Measurements from ENCODE around the gene AHRR.

Gene AHRR

GRCh38 chr5:455806-456205 is 134.3 kb downstream of the AHRR start:
- H3K9ac ChIP-seq (ENCODE audit: low read depth, low read length), result no peak overlapping the region
- peaks cover 67% of the 10 kb centered on the region for H3K36me3 ChIP-seq (ENCODE audit: control insufficient read depth, insufficient read depth, low read length)
- H3K27ac ChIP-seq (ENCODE audit: low read depth, low read length), result no peak overlapping the region
- H3K4me1 ChIP-seq (ENCODE audit: control insufficient read depth, insufficient read depth, low read length), result peaks cover 10% of the 10 kb centered on the region
- H3K4me3 ChIP-seq (ENCODE audit: low read depth, low read length), result no peak overlapping the region
- H3K27me3 ChIP-seq (ENCODE audit: control insufficient read depth, insufficient read depth, low read length), result no peaks in the 10 kb centered on the region
- H3K9me3 ChIP-seq (ENCODE audit: control insufficient read depth, insufficient read depth, low read length), result no peaks in the 10 kb centered on the region

GRCh38 chr5:456351-457194 is 135.1 kb downstream of the AHRR start:
- Histone ChIP-seq H3K9ac (ENCODE audit: low read depth, low read length) (no peak overlapping the region), H3K27ac (ENCODE audit: low read depth, low read length) (no peak overlapping the region), H3K4me3 (ENCODE audit: low read depth, low read length) (no peak overlapping the region), H3K36me3 (ENCODE audit: control insufficient read depth, insufficient read depth, low read length) (peaks cover 65% of the 10 kb centered on the region), H3K27me3 (ENCODE audit: control insufficient read depth, insufficient read depth, low read length) (no peaks in the 10 kb centered on the region), H3K9me3 (ENCODE audit: control insufficient read depth, insufficient read depth, low read length) (no peaks in the 10 kb centered on the region), H3K4me1 (ENCODE audit: control insufficient read depth, insufficient read depth, low read length) (peaks cover 10% of the 10 kb centered on the region)

GRCh38 chr5:457195-457961 is 135.9 kb downstream of the AHRR start:
- peaks cover 10% of the 10 kb centered on the region for H3K4me1 ChIP-seq (ENCODE audit: control insufficient read depth, insufficient read depth, low read length)
- H3K9ac ChIP-seq (ENCODE audit: low read depth, low read length), result no peak overlapping the region
- H3K27ac ChIP-seq (ENCODE audit: low read depth, low read length), result no peak overlapping the region
- no peaks in the 10 kb centered on the region for H3K9me3 ChIP-seq (ENCODE audit: control insufficient read depth, insufficient read depth, low read length)
- H3K4me3 ChIP-seq (ENCODE audit: low read depth, low read length), result no peak overlapping the region
- peaks cover 67% of the 10 kb centered on the region for H3K36me3 ChIP-seq (ENCODE audit: control insufficient read depth, insufficient read depth, low read length)
- no peaks in the 10 kb centered on the region for H3K27me3 ChIP-seq (ENCODE audit: control insufficient read depth, insufficient read depth, low read length)

- H3K27ac ChIP-seq (ENCODE audit: low read depth, low read length), result no peak overlapping the region
- no peaks in the 10 kb centered on the region for H3K27me3 ChIP-seq (ENCODE audit: control insufficient read depth, insufficient read depth, low read length)
- H3K9me3 ChIP-seq (ENCODE audit: control insufficient read depth, insufficient read depth, low read length), result no peaks in the 10 kb centered on the region
- no peak overlapping the region for H3K4me3 ChIP-seq (ENCODE audit: low read depth, low read length)
- peaks cover 66% of the 10 kb centered on the region for H3K36me3 ChIP-seq (ENCODE audit: control insufficient read depth, insufficient read depth, low read length)
- peaks cover 10% of the 10 kb centered on the region for H3K4me1 ChIP-seq (ENCODE audit: control insufficient read depth, insufficient read depth, low read length)
- H3K9ac ChIP-seq (ENCODE audit: low read depth, low read length), result no peak overlapping the region
Observed at GRCh38 chr5:458547-459353, 137.2 kb downstream of the AHRR start.

- H3K9me3 ChIP-seq (ENCODE audit: control insufficient read depth, insufficient read depth, low read length), result no peaks in the 10 kb centered on the region
- H3K4me3 ChIP-seq (ENCODE audit: low read depth, low read length), result no peak overlapping the region
- H3K4me1 ChIP-seq (ENCODE audit: control insufficient read depth, insufficient read depth, low read length), result peaks cover 5% of the 10 kb centered on the region; the same call in 1 of the 2 replicates
- no peaks in the 10 kb centered on the region for H3K27me3 ChIP-seq (ENCODE audit: control insufficient read depth, insufficient read depth, low read length)
- H3K9ac ChIP-seq (ENCODE audit: low read depth, low read length), result no peak overlapping the region
- no peak overlapping the region for H3K27ac ChIP-seq (ENCODE audit: low read depth, low read length)
- H3K36me3 ChIP-seq (ENCODE audit: control insufficient read depth, insufficient read depth, low read length), result peaks cover 67% of the 10 kb centered on the region
Observed at GRCh38 chr5:459562-460272, 138.2 kb downstream of the AHRR start.

GRCh38 chr5:460273-460625 is 138.7 kb downstream of the AHRR start:
- Histone ChIP-seq H3K27me3 (ENCODE audit: control insufficient read depth, insufficient read depth, low read length) (no peaks in the 10 kb centered on the region), H3K36me3 (ENCODE audit: control insufficient read depth, insufficient read depth, low read length) (peaks cover 71% of the 10 kb centered on the region)

GRCh38 chr5:462051-462481 is 140.6 kb downstream of the AHRR start:
- peaks cover 68% of the 10 kb centered on the region for H3K36me3 ChIP-seq (ENCODE audit: control insufficient read depth, insufficient read depth, low read length)
- no peaks in the 10 kb centered on the region for H3K4me1 ChIP-seq (ENCODE audit: control insufficient read depth, insufficient read depth, low read length)
- H3K9me3 ChIP-seq (ENCODE audit: control insufficient read depth, insufficient read depth, low read length), result no peaks in the 10 kb centered on the region
- H3K27ac ChIP-seq (ENCODE audit: low read depth, low read length), result no peak overlapping the region
- H3K9ac ChIP-seq (ENCODE audit: low read depth, low read length), result no peak overlapping the region
- no peaks in the 10 kb centered on the region for H3K27me3 ChIP-seq (ENCODE audit: control insufficient read depth, insufficient read depth, low read length)
- H3K4me3 ChIP-seq (ENCODE audit: low read depth, low read length), result no peak overlapping the region

More at GRCh38 chr5:460273-460625, 138.7 kb downstream of the AHRR start:
- Histone ChIP-seq H3K9me3 (ENCODE audit: control insufficient read depth, insufficient read depth, low read length) (no peaks in the 10 kb centered on the region), H3K4me1 (ENCODE audit: control insufficient read depth, insufficient read depth, low read length) (no peaks in the 10 kb centered on the region), H3K4me3 (ENCODE audit: low read depth, low read length) (no peak overlapping the region), H3K9ac (ENCODE audit: low read depth, low read length) (no peak overlapping the region), H3K27ac (ENCODE audit: low read depth, low read length) (no peak overlapping the region)

- Histone ChIP-seq H3K4me1 (ENCODE audit: control insufficient read depth, insufficient read depth, low read length) (no peaks in the 10 kb centered on the region), H3K27ac (ENCODE audit: low read depth, low read length) (no peak overlapping the region), H3K4me3 (ENCODE audit: low read depth, low read length) (no peak overlapping the region), H3K9ac (ENCODE audit: low read depth, low read length) (no peak overlapping the region), H3K27me3 (ENCODE audit: control insufficient read depth, insufficient read depth, low read length) (no peaks in the 10 kb centered on the region), H3K9me3 (ENCODE audit: control insufficient read depth, insufficient read depth, low read length) (no peaks in the 10 kb centered on the region), H3K36me3 (ENCODE audit: control insufficient read depth, insufficient read depth, low read length) (peaks cover 55% of the 10 kb centered on the region)
Observed at GRCh38 chr5:463301-463700, 141.8 kb downstream of the AHRR start.

- no peaks in the 10 kb centered on the region for H3K4me1 ChIP-seq (ENCODE audit: control insufficient read depth, insufficient read depth, low read length)
- H3K27me3 ChIP-seq (ENCODE audit: control insufficient read depth, insufficient read depth, low read length), result no peaks in the 10 kb centered on the region
- H3K4me3 ChIP-seq (ENCODE audit: low read depth, low read length), result no peak overlapping the region
- H3K27ac ChIP-seq (ENCODE audit: low read depth, low read length), result no peak overlapping the region
- no peaks in the 10 kb centered on the region for H3K9me3 ChIP-seq (ENCODE audit: control insufficient read depth, insufficient read depth, low read length)
- H3K9ac ChIP-seq (ENCODE audit: low read depth, low read length), result no peak overlapping the region
- H3K36me3 ChIP-seq (ENCODE audit: control insufficient read depth, insufficient read depth, low read length), result peaks cover 55% of the 10 kb centered on the region
Observed at GRCh38 chr5:463952-464351, 142.4 kb downstream of the AHRR start.

- H3K36me3 ChIP-seq (ENCODE audit: control insufficient read depth, insufficient read depth, low read length), result peaks cover 53% of the 10 kb centered on the region
Observed at GRCh38 chr5:464446-464842, 142.9 kb downstream of the AHRR start.

More at GRCh38 chr5:464446-464842, 142.9 kb downstream of the AHRR start:
- no peaks in the 10 kb centered on the region for H3K27me3 ChIP-seq (ENCODE audit: control insufficient read depth, insufficient read depth, low read length)
- H3K4me3 ChIP-seq (ENCODE audit: low read depth, low read length), result no peak overlapping the region
- H3K9me3 ChIP-seq (ENCODE audit: control insufficient read depth, insufficient read depth, low read length), result no peaks in the 10 kb centered on the region
- H3K9ac ChIP-seq (ENCODE audit: low read depth, low read length), result no peak overlapping the region
- no peak overlapping the region for H3K27ac ChIP-seq (ENCODE audit: low read depth, low read length)
- no peaks in the 10 kb centered on the region for H3K4me1 ChIP-seq (ENCODE audit: control insufficient read depth, insufficient read depth, low read length)

Measured in HUES48 (cell line).